ENCODE data around the gene GABRA1. TPM values are rescaled to one million over a fixed set of nuclear protein-coding genes. Genes with fewer than 3 reads are reported as not detected.

GABRA1 gene
- total and polyA plus RNA-seq, 4 donors = 5.5 to 25.3 (median 10.8) TPM

DNA sequence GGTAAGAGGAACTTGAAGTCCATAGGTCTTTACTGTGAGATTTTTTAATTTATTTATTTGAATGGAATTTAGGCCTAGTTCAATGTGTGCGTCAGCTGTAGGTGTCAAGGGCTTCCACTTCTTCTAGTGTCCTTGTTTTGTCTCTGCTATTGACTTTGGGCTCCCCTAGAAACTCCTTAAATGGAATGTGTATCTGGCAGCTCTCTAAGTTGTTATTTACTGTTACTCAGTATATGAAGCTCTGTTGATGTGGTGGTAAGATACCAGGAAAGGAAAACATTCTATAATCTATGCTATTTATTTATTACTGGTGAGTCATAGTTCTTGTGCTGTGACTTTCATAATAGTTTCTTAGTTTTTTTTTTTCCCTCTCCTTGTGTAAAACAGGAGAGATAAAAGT lies 97.1 kb downstream of the GABRA1 start:
- Histone ChIP-seq H3K9me3 (ENCODE audit: control insufficient read depth, insufficient read depth, low read length) (no peaks in the 10 kb centered on the region), H3K4me3 (ENCODE audit: low read depth, low read length) (no peak overlapping the region), H3K36me3 (ENCODE audit: control insufficient read depth, insufficient read depth, low read length) (no peaks in the 10 kb centered on the region), H3K27me3 (ENCODE audit: control insufficient read depth, insufficient read depth, low read length) (no peaks in the 10 kb centered on the region), H3K27ac (ENCODE audit: low read depth, low read length) (no peak overlapping the region), H3K4me1 (ENCODE audit: control insufficient read depth, insufficient read depth, low read length) (no peaks in the 10 kb centered on the region)
- no peak for DNase-seq (ENCODE audit: low read depth in 4 of 6, low spot score in 6 of 6)
- WGBS (ENCODE audit: insufficient coverage) = no CpG with 5 or more reads among the region's 1 CpG

DNA sequence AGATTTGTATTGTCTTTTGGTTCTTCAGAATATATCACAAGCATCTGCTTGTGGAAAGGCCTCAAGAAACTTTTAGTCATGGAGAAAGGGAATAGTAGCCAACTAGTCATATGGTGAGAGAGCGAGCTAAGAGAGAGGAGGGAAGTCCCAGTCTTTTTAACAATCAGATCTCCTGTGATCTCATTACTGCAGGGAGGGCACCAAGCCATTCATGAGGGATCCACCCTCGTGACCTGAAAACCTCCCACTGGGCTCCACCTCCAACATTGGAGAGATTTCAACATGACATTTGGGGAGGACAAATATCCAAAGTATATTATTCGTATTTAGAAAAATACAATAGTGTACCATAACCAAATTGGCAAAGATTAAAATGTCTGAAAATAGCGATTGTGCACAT lies 99.0 kb downstream of the GABRA1 start:
- no peak for DNase-seq (ENCODE audit: low read depth in 4 of 6, low spot score in 6 of 6)
- no peaks in the 10 kb centered on the region for H3K27me3 ChIP-seq (ENCODE audit: control insufficient read depth, insufficient read depth, low read length)
- WGBS (ENCODE audit: insufficient coverage) = no CpG with 5 or more reads among the region's 4 CpGs
- H3K4me1 ChIP-seq (ENCODE audit: control insufficient read depth, insufficient read depth, low read length) = no peaks in the 10 kb centered on the region
- no peak overlapping the region for H3K27ac ChIP-seq (ENCODE audit: low read depth, low read length)
- no peak overlapping the region for H3K4me3 ChIP-seq (ENCODE audit: low read depth, low read length)
- no peaks in the 10 kb centered on the region for H3K36me3 ChIP-seq (ENCODE audit: control insufficient read depth, insufficient read depth, low read length)
- H3K9me3 ChIP-seq (ENCODE audit: control insufficient read depth, insufficient read depth, low read length) = no peaks in the 10 kb centered on the region

Other genes with a start within 250 kb of the GABRA1 start
- under 1 TPM in 1 of 2 donors, not detected in 1; 0.06 TPM for gene GABRA6, start 162.4 kb upstream of the GABRA1 start, total RNA-seq
- gene GABRA6, start 162.4 kb upstream of the GABRA1 start, polyA plus RNA-seq (ENCODE audit: insufficient read length in 2 of 2) = under 1 TPM; 0.11 to 0.48 TPM
- 10 to 100 TPM; 11.2 to 77.7 TPM for gene GABRG2, start 219.7 kb downstream of the GABRA1 start, total RNA-seq
- gene GABRG2, start 219.7 kb downstream of the GABRA1 start, polyA plus RNA-seq (ENCODE audit: insufficient read length in 2 of 2) = 10 to 100 TPM; 48.8 to 60.8 TPM

Measured in spinal cord (tissue), 10 donors.